Measurements from ENCODE around the gene TMEM229B. TPM values are rescaled to one million over a fixed set of nuclear protein-coding genes. Genes with fewer than 3 reads are reported as not detected.

TMEM229B gene
- total and polyA plus RNA-seq, 9 donors: 0.23 to 0.62 (median 0.41) TPM

GRCh38 chr14:67474366-67474765 lies 14.2 kb downstream of the TMEM229B start:
- H3K4me1 ChIP-seq (ENCODE audit: control insufficient read depth, insufficient read depth, low read length): peaks cover 8% of the 10 kb centered on the region
- no peak overlapping the region for H3K4me3 ChIP-seq (ENCODE audit: low read length)
- peaks cover 2% of the 10 kb centered on the region for H3K27me3 ChIP-seq (ENCODE audit: control insufficient read depth, insufficient read depth, low read length)
- no peak overlapping the region for H3K27ac ChIP-seq (ENCODE audit: low read length)
- DNase-seq: no peak
- no peaks in the 10 kb centered on the region for H3K9me3 ChIP-seq (replicated peaks; ENCODE audit: control insufficient read depth, low read depth, low read length)
- no CpG with 5 or more reads among the region's 1 CpG for WGBS (ENCODE audit: insufficient coverage)
- H3K36me3 ChIP-seq (ENCODE audit: control insufficient read depth, insufficient read depth, low read length): no peaks in the 10 kb centered on the region

- no peaks in the 10 kb centered on the region for H3K9me3 ChIP-seq (replicated peaks; ENCODE audit: control insufficient read depth, low read depth, low read length)
- H3K4me1 ChIP-seq (ENCODE audit: control insufficient read depth, insufficient read depth, low read length): peaks cover 8% of the 10 kb centered on the region
- DNase-seq: no peak
- H3K36me3 ChIP-seq (ENCODE audit: control insufficient read depth, insufficient read depth, low read length): no peaks in the 10 kb centered on the region
- H3K27me3 ChIP-seq (ENCODE audit: control insufficient read depth, insufficient read depth, low read length): peaks cover 2% of the 10 kb centered on the region
- no peak overlapping the region for H3K4me3 ChIP-seq (ENCODE audit: low read length)
- no peak overlapping the region for H3K27ac ChIP-seq (ENCODE audit: low read length)
- WGBS (ENCODE audit: insufficient coverage): 94% methylated on average over 51 of the region's 52 CpGs
Observed at GRCh38 chr14:67473290-67474082, 15.0 kb downstream of the TMEM229B start.

- H3K9me3 ChIP-seq (replicated peaks; ENCODE audit: control insufficient read depth, low read depth, low read length): no peaks in the 10 kb centered on the region
- WGBS (ENCODE audit: insufficient coverage): 57% methylated on average over 10 of the region's 10 CpGs
- no peak for DNase-seq
Observed at GRCh38 chr14:67472726-67473125, 15.8 kb downstream of the TMEM229B start.

DNA sequence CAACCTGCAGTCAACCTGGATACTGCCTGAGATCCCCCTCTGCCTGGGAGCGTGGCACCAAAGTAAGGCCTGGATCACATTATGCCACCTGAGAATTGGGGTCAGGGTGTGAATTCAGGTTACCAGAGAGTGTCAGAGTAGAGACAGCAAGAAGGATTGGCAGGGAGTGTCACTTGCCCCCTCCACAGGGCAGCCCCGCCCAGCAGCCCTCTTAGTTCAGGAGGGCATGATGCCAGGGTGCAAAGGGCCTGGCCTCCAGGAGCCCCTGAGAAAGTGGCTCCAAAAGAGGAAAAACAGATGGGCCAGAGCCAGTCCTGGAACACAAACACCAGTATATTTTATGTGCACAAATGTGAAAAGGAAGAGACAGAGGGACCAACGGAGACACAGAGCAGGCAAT lies 18.6 kb downstream of the TMEM229B start:
- no peaks in the 10 kb centered on the region for H3K4me1 ChIP-seq (ENCODE audit: control insufficient read depth, insufficient read depth, low read length)
- no peak overlapping the region for H3K27ac ChIP-seq (ENCODE audit: low read length)
- 84% methylated on average over 2 of the region's 3 CpGs for WGBS (ENCODE audit: insufficient coverage)
- no peak overlapping the region for H3K4me3 ChIP-seq (ENCODE audit: low read length)
- no peak for DNase-seq
- no peaks in the 10 kb centered on the region for H3K36me3 ChIP-seq (ENCODE audit: control insufficient read depth, insufficient read depth, low read length)
- H3K27me3 ChIP-seq (ENCODE audit: control insufficient read depth, insufficient read depth, low read length): peaks cover 2% of the 10 kb centered on the region
- no peaks in the 10 kb centered on the region for H3K9me3 ChIP-seq (replicated peaks; ENCODE audit: control insufficient read depth, low read depth, low read length)

More at GRCh38 chr14:67472726-67473125, 15.8 kb downstream of the TMEM229B start:
- peaks cover 2% of the 10 kb centered on the region for H3K27me3 ChIP-seq (ENCODE audit: control insufficient read depth, insufficient read depth, low read length)
- H3K36me3 ChIP-seq (ENCODE audit: control insufficient read depth, insufficient read depth, low read length): no peaks in the 10 kb centered on the region
- peaks cover 4% of the 10 kb centered on the region for H3K4me1 ChIP-seq (ENCODE audit: control insufficient read depth, insufficient read depth, low read length)
- H3K27ac ChIP-seq (ENCODE audit: low read length): no peak overlapping the region
- no peak overlapping the region for H3K4me3 ChIP-seq (ENCODE audit: low read length)

- H3K36me3 ChIP-seq (ENCODE audit: control insufficient read depth, insufficient read depth, low read length): no peaks in the 10 kb centered on the region
- DNase-seq: no peak
- no peak overlapping the region for H3K4me3 ChIP-seq (ENCODE audit: low read length)
- no CpG with 5 or more reads among the region's 6 CpGs for WGBS (ENCODE audit: insufficient coverage)
- H3K9me3 ChIP-seq (replicated peaks; ENCODE audit: control insufficient read depth, low read depth, low read length): no peaks in the 10 kb centered on the region
- peaks cover 4% of the 10 kb centered on the region for H3K27me3 ChIP-seq (ENCODE audit: control insufficient read depth, insufficient read depth, low read length)
- H3K27ac ChIP-seq (ENCODE audit: low read length): no peak overlapping the region
- H3K4me1 ChIP-seq (ENCODE audit: control insufficient read depth, insufficient read depth, low read length): no peaks in the 10 kb centered on the region
Observed at GRCh38 chr14:67468378-67468730, 20.2 kb downstream of the TMEM229B start.

GRCh38 chr14:67467134-67467533 lies 21.4 kb downstream of the TMEM229B start:
- no peak overlapping the region for H3K27ac ChIP-seq (ENCODE audit: low read length)
- no peaks in the 10 kb centered on the region for H3K36me3 ChIP-seq (ENCODE audit: control insufficient read depth, insufficient read depth, low read length)
- H3K9me3 ChIP-seq (replicated peaks; ENCODE audit: control insufficient read depth, low read depth, low read length): no peaks in the 10 kb centered on the region
- no peak overlapping the region for H3K4me3 ChIP-seq (ENCODE audit: low read length)
- no CpG with 5 or more reads among the region's 1 CpG for WGBS (ENCODE audit: insufficient coverage)
- H3K27me3 ChIP-seq (ENCODE audit: control insufficient read depth, insufficient read depth, low read length): peaks cover 2% of the 10 kb centered on the region
- no peak for DNase-seq
- no peaks in the 10 kb centered on the region for H3K4me1 ChIP-seq (ENCODE audit: control insufficient read depth, insufficient read depth, low read length)

GRCh38 chr14:67464879-67465278 lies 23.6 kb downstream of the TMEM229B start:
- H3K27ac ChIP-seq (ENCODE audit: low read length): no peak overlapping the region
- no peaks in the 10 kb centered on the region for H3K36me3 ChIP-seq (ENCODE audit: control insufficient read depth, insufficient read depth, low read length)
- WGBS (ENCODE audit: insufficient coverage): 77% methylated on average over 8 of the region's 8 CpGs
- H3K4me1 ChIP-seq (ENCODE audit: control insufficient read depth, insufficient read depth, low read length): no peaks in the 10 kb centered on the region
- H3K9me3 ChIP-seq (replicated peaks; ENCODE audit: control insufficient read depth, low read depth, low read length): no peaks in the 10 kb centered on the region
- H3K4me3 ChIP-seq (ENCODE audit: low read length): no peak overlapping the region
- no peak for DNase-seq
- peaks cover 2% of the 10 kb centered on the region for H3K27me3 ChIP-seq (ENCODE audit: control insufficient read depth, insufficient read depth, low read length)

DNA sequence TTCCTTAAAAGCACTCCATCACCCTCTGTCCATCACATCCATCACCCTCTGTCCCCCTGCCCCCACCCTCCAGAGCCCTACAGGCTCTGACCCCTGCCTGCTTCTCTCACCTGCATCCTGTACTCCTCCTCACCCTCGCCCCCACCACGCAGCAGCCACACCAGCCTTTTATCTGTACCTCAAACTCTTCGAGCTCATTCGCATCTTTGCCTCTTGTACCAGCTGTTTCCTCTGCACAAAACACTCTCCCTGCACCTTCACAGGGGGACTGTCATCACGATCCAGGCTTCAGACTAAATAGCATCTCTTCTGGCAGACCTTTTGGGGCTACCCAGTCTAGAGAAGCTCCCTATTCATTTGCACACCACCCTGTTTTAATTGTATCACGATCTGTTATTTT lies 24.1 kb downstream of the TMEM229B start:
- Histone ChIP-seq H3K9me3 (replicated peaks; ENCODE audit: control insufficient read depth, low read depth, low read length) (no peaks in the 10 kb centered on the region), H3K27ac (ENCODE audit: low read length) (no peak overlapping the region), H3K4me3 (ENCODE audit: low read length) (no peak overlapping the region), H3K36me3 (ENCODE audit: control insufficient read depth, insufficient read depth, low read length) (no peaks in the 10 kb centered on the region), H3K27me3 (ENCODE audit: control insufficient read depth, insufficient read depth, low read length) (peaks cover 2% of the 10 kb centered on the region), H3K4me1 (ENCODE audit: control insufficient read depth, insufficient read depth, low read length) (no peaks in the 10 kb centered on the region)
- 46% methylated on average over 6 of the region's 6 CpGs for WGBS (ENCODE audit: insufficient coverage)
- no peak for DNase-seq

GRCh38 chr14:67463900-67464299 lies 24.6 kb downstream of the TMEM229B start:
- 100% methylated on average over 2 of the region's 3 CpGs for WGBS (ENCODE audit: insufficient coverage)
- no peaks in the 10 kb centered on the region for H3K4me1 ChIP-seq (ENCODE audit: control insufficient read depth, insufficient read depth, low read length)
- no peaks in the 10 kb centered on the region for H3K9me3 ChIP-seq (replicated peaks; ENCODE audit: control insufficient read depth, low read depth, low read length)
- no peak overlapping the region for H3K4me3 ChIP-seq (ENCODE audit: low read length)
- peaks cover 2% of the 10 kb centered on the region for H3K27me3 ChIP-seq (ENCODE audit: control insufficient read depth, insufficient read depth, low read length)
- DNase-seq: no peak
- H3K36me3 ChIP-seq (ENCODE audit: control insufficient read depth, insufficient read depth, low read length): no peaks in the 10 kb centered on the region
- H3K27ac ChIP-seq (ENCODE audit: low read length): no peak overlapping the region

GRCh38 chr14:67461996-67462395 lies 26.5 kb downstream of the TMEM229B start:
- no peak for DNase-seq
- Histone ChIP-seq H3K4me3 (ENCODE audit: low read length) (no peak overlapping the region), H3K36me3 (ENCODE audit: control insufficient read depth, insufficient read depth, low read length) (no peaks in the 10 kb centered on the region), H3K27me3 (ENCODE audit: control insufficient read depth, insufficient read depth, low read length) (peaks cover 2% of the 10 kb centered on the region), H3K27ac (ENCODE audit: low read length) (no peak overlapping the region), H3K4me1 (ENCODE audit: control insufficient read depth, insufficient read depth, low read length) (peaks cover 4% of the 10 kb centered on the region), H3K9me3 (replicated peaks; ENCODE audit: control insufficient read depth, low read depth, low read length) (no peaks in the 10 kb centered on the region)
- WGBS (ENCODE audit: insufficient coverage): 86% methylated on average over 1 of the region's 1 CpG

All from muscle of leg (tissue), 11 donors.